Cortex of kidney (tissue), 1 donor: ENCODE measurements around the gene SLC22A17.

Source experiments
- DNase-seq: peaks from one replicate; lab custom pipeline; 2025; lab: John Stamatoyannopoulos, UW

SLC22A17 gene

GRCh38 chr14:23381871-23382270, 29.2 kb upstream of the SLC22A17 start:
- DNase-seq: no peak

- DNase-seq: no peak
These were observed 28.3 kb upstream of the SLC22A17 start for GRCh38 chr14:23380976-23381375.

- no peak for DNase-seq
These were observed 27.7 kb upstream of the SLC22A17 start for GRCh38 chr14:23380197-23380914.

GRCh38 chr14:23379366-23380196, 26.9 kb upstream of the SLC22A17 start:
- no peak for DNase-seq

GRCh38 chr14:23378612-23379220, 26.0 kb upstream of the SLC22A17 start:
- no peak for DNase-seq

- DNase-seq: no peak
These were observed 25.2 kb upstream of the SLC22A17 start for GRCh38 chr14:23377573-23378563.

GRCh38 chr14:23377198-23377550, 24.5 kb upstream of the SLC22A17 start:
- no peak for DNase-seq

GRCh38 chr14:23376482-23377197, 24.0 kb upstream of the SLC22A17 start, which contains the start of gene CMTM5:
Gene CMTM5, plus strand, starts transcription at chr14:23377046. Its CDS starts 206 bp downstream, at chr14:23377252.
- no peak for DNase-seq

- DNase-seq: no peak
These were observed 23.0 kb upstream of the SLC22A17 start for GRCh38 chr14:23375527-23376251.

- no peak for DNase-seq
These were observed 20.4 kb upstream of the SLC22A17 start for GRCh38 chr14:23373041-23373440.

GRCh38 chr14:23372509-23372908, 19.8 kb upstream of the SLC22A17 start, which contains the start of gene IL25:
Gene IL25, plus strand, starts transcription at chr14:23372809.
- DNase-seq: no peak

- DNase-seq: no peak
These were observed 19.2 kb upstream of the SLC22A17 start for GRCh38 chr14:23371865-23372264.

GRCh38 chr14:23370221-23370620, 17.5 kb upstream of the SLC22A17 start:
- no peak for DNase-seq

GRCh38 chr14:23366426-23366921, 13.8 kb upstream of the SLC22A17 start:
- DNase-seq: no peak

GRCh38 chr14:23365732-23366425, 13.2 kb upstream of the SLC22A17 start:
- DNase-seq: no peak

- no peak for DNase-seq
These were observed 12.5 kb upstream of the SLC22A17 start, which contains the start of gene EFS for GRCh38 chr14:23365036-23365731. Gene EFS, minus strand, starts transcription at chr14:23365172. Its CDS starts 147 bp downstream, at chr14:23365025.

- no peak for DNase-seq
These were observed 11.7 kb upstream of the SLC22A17 start for GRCh38 chr14:23364164-23365035.

GRCh38 chr14:23362200-23362599, 9.5 kb upstream of the SLC22A17 start:
- DNase-seq: no peak
